ENCODE measurements around the gene MSL3B.

Gene MSL3B

GRCh38 chr2:233822101-233822771 is 46.0 kb downstream of the MSL3B start:
- ChIA-PET CTCF (ENCODE audit: low intra/inter-chr PET ratio) (no interaction called here), POLR2A (interaction anchor here (1.5 kb wide), 1 partner anchor 10 kb away, joined by 6 read pairs; no protein-coding TSS in a partner anchor)
- Histone ChIP-seq H3K9me3 (replicated peaks; ENCODE audit: control insufficient read depth, insufficient read depth, low read depth, low read length) (no peaks in the 10 kb centered on the region), H3K4me2 (ENCODE audit: insufficient read depth, low read length) (no peak overlapping the region), H3K9me1 (ENCODE audit: control insufficient read depth, insufficient read depth, low read length) (no peaks in the 10 kb centered on the region), H3K4me3 (no peak overlapping the region), H3K79me2 (ENCODE audit: control insufficient read depth, insufficient read depth, low read length) (no peaks in the 10 kb centered on the region), H3K36me3 (ENCODE audit: control insufficient read depth, insufficient read depth, low read length) (no peaks in the 10 kb centered on the region), H3K9ac (ENCODE audit: insufficient read depth in 1 of 2, low read depth in 2 of 2, low read length in 2 of 2) (no peak overlapping the region), H3K27me3 (ENCODE audit: control insufficient read depth in 2 of 2, insufficient read depth in 2 of 2, low read length in 2 of 2) (peaks cover 2 to 58% of the 10 kb centered on the region in 2 experiments; a peak in 3 of 5 replicates), H3K27ac (ENCODE audit: extremely low read depth, low read depth, low read length) (no peak overlapping the region), H2AFZ (ENCODE audit: low read depth, low read length) (no peak overlapping the region), H4K20me1 (replicated peaks; ENCODE audit: control insufficient read depth, insufficient read depth, low read length) (no peaks in the 10 kb centered on the region; the same call in 1 of the 2 replicates), H3K4me1 (replicated peaks in 1 of 2; ENCODE audit: control insufficient read depth in 2 of 2, insufficient read depth in 2 of 2, low read length in 2 of 2) (no peaks in the 10 kb centered on the region; a peak in 1 of 5 replicates)
- 0% methylated on average over 9 of the region's 21 CpGs for WGBS (ENCODE audit: insufficient coverage, low coverage, missing lambda C conversion rate)
- FAIRE-seq (no peak), DNase-seq (ENCODE audit: extremely low read depth in 1 of 4, low spot score in 3 of 4) (no peak), ATAC-seq (no peak)
- BruUV-seq (replicated peaks) = no TSS peak
- in situ Hi-C loops (cut with MboI) = no loop called here
- intact Hi-C loops (cut with micrococcal nuclease) = no loop called here
- TF ChIP-seq KLF10 (CRISPR knock-in tag; IDR thresholded peaks at IDR 0.05) (no peak), CHD7 (IDR thresholded peaks at IDR 0.05; ENCODE audit: low read depth, low read length) (no peak), POU5F1 (IDR thresholded peaks at IDR 0.05; ENCODE audit: borderline replicate concordance, low read depth, low read length, partially characterized antibody) (no peak), MAFG (tag; conservative IDR thresholded peaks at IDR 0.05) (no peak), GATA2 (CRISPR knock-in tag; IDR thresholded peaks at IDR 0.05) (no peak), PRDM10 (IDR thresholded peaks at IDR 0.05; ENCODE audit: partially characterized antibody) (no peak), ZNF274 (IDR thresholded peaks at IDR 0.05; ENCODE audit: borderline replicate concordance, low read depth, low read length) (no peak)

Measured in K562 (cell line).